ENCODE data around the gene PHRF1. TPM values are rescaled to one million over a fixed set of nuclear protein-coding genes. Genes with fewer than 3 reads are reported as not detected.

The PHRF1 gene
- total RNA-seq, 1 donor from 2014 or later, result 25.4 TPM

GRCh38 chr11:611001-611996 lies 35.0 kb downstream of the PHRF1 start:
- ATAC-seq, result peak; percentile 0
- DNase-seq (ENCODE audit: low spot score), result peak; percentile 82

GRCh38 chr11:612201-612960 lies 36.1 kb downstream of the PHRF1 start:
- ATAC-seq, result peak; percentile 41

GRCh38 chr11:612961-613300 lies 36.7 kb downstream of the PHRF1 start:
- DNase-seq (ENCODE audit: low spot score) (no peak), ATAC-seq (no peak)

More at GRCh38 chr11:612201-612960, 36.1 kb downstream of the PHRF1 start:
- peak; percentile 89 for DNase-seq (ENCODE audit: low spot score)

- DNase-seq (ENCODE audit: low spot score) (peak; percentile 79), ATAC-seq (peak; percentile 27)
Observed at GRCh38 chr11:613369-613968, 37.2 kb downstream of the PHRF1 start.

GRCh38 chr11:614021-614622 lies 37.9 kb downstream of the PHRF1 start:
- DNase-seq (ENCODE audit: low spot score) (no peak), ATAC-seq (no peak)

GRCh38 chr11:614623-615503 lies 38.6 kb downstream of the PHRF1 start:
- peak; percentile 46 for ATAC-seq
- DNase-seq (ENCODE audit: low spot score), result peak; percentile 93

- ATAC-seq, result peak; percentile 62
- DNase-seq (ENCODE audit: low spot score), result peak; percentile 95
Observed at GRCh38 chr11:615504-616319, 39.4 kb downstream of the PHRF1 start, which contains the start of gene IRF7. Gene IRF7 (minus strand): TSS chr11:615950. CDS start chr11:615364, 586 bp downstream.

- ATAC-seq (no peak), DNase-seq (ENCODE audit: low spot score) (peak; percentile 59)
Observed at GRCh38 chr11:616320-617198, 40.3 kb downstream of the PHRF1 start.

GRCh38 chr11:617199-617911 lies 41.1 kb downstream of the PHRF1 start:
- no peak for ATAC-seq
- peak; percentile 52 for DNase-seq (ENCODE audit: low spot score)

- no peak for ATAC-seq
- peak; percentile 51 for DNase-seq (ENCODE audit: low spot score)
Observed at GRCh38 chr11:617912-618682, 41.8 kb downstream of the PHRF1 start.

- no peak for DNase-seq (ENCODE audit: low spot score)
- no peak for ATAC-seq
Observed at GRCh38 chr11:618856-619627, 42.8 kb downstream of the PHRF1 start.

GRCh38 chr11:619628-620050 lies 43.4 kb downstream of the PHRF1 start:
- ATAC-seq, result no peak
- DNase-seq (ENCODE audit: low spot score), result peak; percentile 48

- no peak for DNase-seq (ENCODE audit: low spot score)
- no peak for ATAC-seq
Observed at GRCh38 chr11:620201-620600, 43.9 kb downstream of the PHRF1 start.

- DNase-seq (ENCODE audit: low spot score) (no peak), ATAC-seq (no peak)
Observed at GRCh38 chr11:620935-621814, 44.9 kb downstream of the PHRF1 start.

- ATAC-seq (no peak), DNase-seq (ENCODE audit: low spot score) (no peak)
Observed at GRCh38 chr11:621838-622237, 45.6 kb downstream of the PHRF1 start.
